Endothelial cell of umbilical vein (primary cell): ENCODE results near the gene TREM2. TPM values are rescaled to one million over a fixed set of nuclear protein-coding genes. Genes with fewer than 3 reads are reported as not detected.

Experiments
- BruUV-seq: library from RNA; stranded (reverse); fragments of 400-500 nt; replicated peaks from 2 replicates; lab custom pipeline; 2021; lab: Mats Ljungman, UMichigan
- CTCF ChIA-PET: fragments of 300-600, 350-600 bp; sonication (Branson Sonifier 250); formaldehyde crosslinking; loops from one replicate; lab custom pipeline; 2021; ENCODE audit warnings: antibody characterized with exemption, inconsistent platforms; lab: Charles Lee
- POLR2A ChIA-PET: fragments of 300-600, 350-600 bp; sonication (Branson Sonifier 250); formaldehyde crosslinking; loops from one replicate; lab custom pipeline; 2021; ENCODE audit warnings: antibody characterized with exemption, inconsistent platforms; lab: Charles Lee
- DNase-seq: peaks from one replicate; pipeline ENCODE4 v3.0.0-alpha.2; 2011; ENCODE audit warnings: low read depth, low spot score
- FAIRE-seq: peaks from 2 replicates; lab custom pipeline; 2011; peaks lifted over from hg19 to GRCh38; lab: Jason Lieb, UNC
- H2AFZ ChIP-seq: 2 replicates; pipeline ENCODE4 v1.6.0; 2012; ENCODE audit warnings: low read depth, low read length, control low read depth, inconsistent platforms
- H3K27ac ChIP-seq: 2 replicates; pipeline ENCODE4 v1.5.1; 2011; ENCODE audit warnings: low read depth, mild to moderate bottlenecking, control low read depth, low read length, moderate library complexity; ENCODE audit not compliant: insufficient read depth
- H3K27me3 ChIP-seq, 2 experiments: 2 replicates each; pipeline versions ENCODE4 v1.6.0 to v1.6.1; 2011; ENCODE audit warnings: low read length in 2 of 2, mixed read lengths in 1 of 2; ENCODE audit not compliant: control insufficient read depth in 2 of 2, insufficient read depth in 2 of 2
- H3K36me3 ChIP-seq, 2 experiments: 2 replicates in 1 of 2; 3 replicates in 1 of 2; pipeline ENCODE4 v1.5.1; 2011; ENCODE audit warnings: low read length in 2 of 2, mild to moderate bottlenecking in 1 of 2, moderate library complexity in 1 of 2; ENCODE audit not compliant: control insufficient read depth in 2 of 2, insufficient read depth in 2 of 2; ENCODE audit errors: extremely low read depth in 1 of 2
- H3K4me1 ChIP-seq: 3 replicates; pipeline ENCODE4 v1.5.1; 2011; ENCODE audit warnings: mild to moderate bottlenecking, low read length; ENCODE audit not compliant: control insufficient read depth, insufficient read depth; ENCODE audit errors: extremely low read depth
- H3K4me2 ChIP-seq: 2 replicates; pipeline ENCODE4 v1.6.1; 2011; ENCODE audit warnings: low read length, control low read depth, mixed read lengths; ENCODE audit not compliant: insufficient read depth
- H3K4me3 ChIP-seq, 3 experiments: fragments of 200-600 bp in 1 of 3; sonication (generic), shearing (Covaris generic) in 1 of 3; replicated peaks in 1 of 3; 2 replicates each; pipeline ENCODE4 v1.5.1; 2011 to 2016; ENCODE audit warnings: control low read depth in 3 of 3, low read length in 3 of 3, mild to moderate bottlenecking in 2 of 3, inconsistent platforms in 1 of 3, low read depth in 1 of 3, moderate library complexity in 1 of 3; ENCODE audit not compliant: insufficient read depth in 1 of 3
- H3K79me2 ChIP-seq: 2 replicates; pipeline ENCODE4 v1.6.0; 2012; ENCODE audit warnings: low read length, inconsistent platforms; ENCODE audit not compliant: control insufficient read depth, insufficient read depth
- H3K9ac ChIP-seq: replicated peaks from 2 replicates; pipeline ENCODE3; 2011; ENCODE audit warnings: low read length, control low read depth; ENCODE audit not compliant: insufficient read depth; ENCODE audit errors: extremely low read depth
- H3K9me1 ChIP-seq: replicated peaks from 3 replicates; pipeline ENCODE4 v1.6.0; 2011; ENCODE audit warnings: mild to moderate bottlenecking, low read length; ENCODE audit not compliant: control insufficient read depth, insufficient read depth; ENCODE audit errors: extremely low read depth
- H3K9me3 ChIP-seq: replicated peaks from 2 replicates; pipeline ENCODE4 v1.5.1; 2012; ENCODE audit warnings: low read length, inconsistent platforms; ENCODE audit not compliant: control insufficient read depth, insufficient read depth
- H4K20me1 ChIP-seq: replicated peaks from 2 replicates; pipeline ENCODE3; 2011; ENCODE audit warnings: mild to moderate bottlenecking, low read length; ENCODE audit not compliant: control insufficient read depth, insufficient read depth; ENCODE audit errors: extremely low read depth
- EZH2 ChIP-seq: IDR thresholded peaks from 2 replicates; pipeline ENCODE4 v1.6.1; 2012; ENCODE audit warnings: borderline replicate concordance, low read depth, mild to moderate bottlenecking, moderate library complexity, low read length, inconsistent platforms; ENCODE audit not compliant: severe bottlenecking
- FOS ChIP-seq: IDR thresholded peaks from 2 replicates; pipeline ENCODE4 v1.6.1; 2011; ENCODE audit warnings: mild to moderate bottlenecking, low read length, moderate library complexity, borderline replicate concordance; ENCODE audit not compliant: insufficient read depth
- GATA2 ChIP-seq: IDR thresholded peaks from 2 replicates; pipeline ENCODE4 v1.7.0; 2011; ENCODE audit warnings: low read depth, mild to moderate bottlenecking, moderate library complexity, mixed read lengths, low read length; ENCODE audit not compliant: insufficient read length, insufficient read depth
- JUN ChIP-seq: IDR thresholded peaks from 2 replicates; pipeline ENCODE4 v1.6.1; 2011; ENCODE audit warnings: borderline replicate concordance, low read depth; ENCODE audit not compliant: insufficient read length, insufficient read depth
- MYC ChIP-seq: IDR thresholded peaks from one replicate; pipeline ENCODE4 v1.6.1; 2011; ENCODE audit warnings: mild to moderate bottlenecking, low read depth, low read length
- POLR2A ChIP-seq: IDR thresholded peaks from 2 replicates; pipeline ENCODE4 v1.6.1; 2012; ENCODE audit warnings: low read depth, mild to moderate bottlenecking, control low read depth, low read length
- POLR2AphosphoS5 ChIP-seq: IDR thresholded peaks from 2 replicates; pipeline ENCODE4 v1.6.1; 2012; ENCODE audit warnings: low read depth, mild to moderate bottlenecking, control low read depth, low read length, moderate library complexity; ENCODE audit not compliant: insufficient read depth
- dilution Hi-C: fragments of 300-500 bp; cut with MboI; formaldehyde crosslinking; loops from one replicate; pipeline ENCODE4 v1.15.0; 2019; ENCODE audit warnings: low sequenced_read_pairs; ENCODE audit not compliant: extremely low pct_ligation_motif_present
- intact Hi-C: fragments of 100-400 bp; cut with micrococcal nuclease; formaldehyde crosslinking; loops from one replicate; pipeline ENCODE4 v1.10.0; 2022
- polyA plus RNA-seq, 4 experiments: library from polyadenylated mRNA; depleted of rRNA in 3 of 4; stranded (reverse) in 3 of 4; unstranded in 1 of 4; fragments of >200 nt; gene quantifications; 2 replicates each; pipeline versions ENCODE4 v1.2.1 to v1.2.3, GENCODE V29; 2011 to 2012; ENCODE audit warnings: missing spikeins in 1 of 4
- total RNA-seq: library from RNA; stranded (reverse); gene quantifications from 2 replicates; pipeline ENCODE4 v1.2.3, GENCODE V29; 2021
- TF ChIP-seq, protein P1 (sequence below), 2 donors: IDR thresholded peaks; 1 replicate in 1 of 2; 2 replicates in 1 of 2; pipeline ENCODE4 v1.5.1; 2011; ENCODE audit warnings: low read length in 2 of 2, mild to moderate bottlenecking in 2 of 2, moderate library complexity in 2 of 2, control low read depth in 1 of 2, inconsistent platforms in 1 of 2, low read depth in 1 of 2; ENCODE audit not compliant: insufficient read depth in 1 of 2; ENCODE audit errors: extremely low read depth in 1 of 2
- TF ChIP-seq, protein P2 (sequence below): IDR thresholded peaks from 2 replicates; pipeline ENCODE4 v1.6.1; 2011; ENCODE audit not compliant: insufficient read depth, insufficient read length

TREM2 gene
- total and polyA plus RNA-seq, 2 donors (not counting 3 experiments of a cell fraction or from before 2014, with no cell fraction given), result not detected

DNA sequence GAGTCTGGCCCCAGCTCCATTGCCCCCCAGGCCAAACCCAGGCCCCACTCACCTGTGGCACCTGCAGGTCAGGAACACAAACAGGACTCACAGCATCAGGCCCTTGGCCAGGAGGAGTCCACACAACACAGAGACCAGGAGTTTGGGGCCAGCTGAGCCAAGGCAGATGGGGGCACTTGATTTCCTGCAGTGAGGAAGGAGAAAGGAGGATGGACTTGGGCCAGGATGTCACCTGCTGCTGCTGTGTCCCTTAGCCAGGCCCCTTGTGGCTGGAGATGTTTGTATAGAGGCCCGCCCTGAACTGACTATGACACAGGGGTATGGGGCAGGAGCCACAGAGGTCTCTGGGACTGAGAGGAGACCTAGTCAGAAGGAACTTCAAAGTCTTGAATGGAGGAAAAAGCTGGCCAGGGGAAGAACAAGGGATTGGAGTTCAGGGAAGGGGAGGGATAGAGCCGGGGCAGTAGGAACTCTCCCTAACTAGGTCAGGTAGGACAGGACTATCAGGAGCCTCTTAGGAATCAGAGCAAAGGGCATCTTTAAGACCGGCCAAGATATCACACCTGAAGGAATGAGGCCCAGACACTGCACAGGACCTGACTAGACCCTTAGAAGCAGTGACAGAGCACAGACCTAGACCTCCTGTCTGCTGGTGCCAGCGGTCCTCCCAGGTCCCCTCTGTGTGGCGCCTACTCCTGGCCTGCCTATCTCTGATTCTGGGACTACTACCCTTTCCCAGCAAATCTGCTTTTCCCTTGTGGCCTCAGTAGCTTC lies 46.8 kb upstream of the TREM2 start:
- Histone ChIP-seq H3K9me3 (no peaks in the 10 kb centered on the region), H4K20me1 (no peaks in the 10 kb centered on the region), H3K4me3 (no peak overlapping the region), H3K9ac (no peak overlapping the region), H3K27me3 (peaks cover 3 to 9% of the 10 kb centered on the region in 2 experiments), H3K4me1 (no peaks in the 10 kb centered on the region), H3K79me2 (no peaks in the 10 kb centered on the region), H3K4me2 (no peak overlapping the region), H2AFZ (no peak overlapping the region), H3K9me1 (no peaks in the 10 kb centered on the region), H3K27ac (no peak overlapping the region), H3K36me3 (no peaks in the 10 kb centered on the region)
- dilution Hi-C loops (no loop called here), intact Hi-C loops (no loop called here)
- TF ChIP-seq POLR2AphosphoS5 (no peak), EZH2 (no peak), GATA2 (no peak), FOS (no peak), JUN (no peak), POLR2A (no peak), MYC (no peak)
- TF ChIP-seq, protein P1, sequence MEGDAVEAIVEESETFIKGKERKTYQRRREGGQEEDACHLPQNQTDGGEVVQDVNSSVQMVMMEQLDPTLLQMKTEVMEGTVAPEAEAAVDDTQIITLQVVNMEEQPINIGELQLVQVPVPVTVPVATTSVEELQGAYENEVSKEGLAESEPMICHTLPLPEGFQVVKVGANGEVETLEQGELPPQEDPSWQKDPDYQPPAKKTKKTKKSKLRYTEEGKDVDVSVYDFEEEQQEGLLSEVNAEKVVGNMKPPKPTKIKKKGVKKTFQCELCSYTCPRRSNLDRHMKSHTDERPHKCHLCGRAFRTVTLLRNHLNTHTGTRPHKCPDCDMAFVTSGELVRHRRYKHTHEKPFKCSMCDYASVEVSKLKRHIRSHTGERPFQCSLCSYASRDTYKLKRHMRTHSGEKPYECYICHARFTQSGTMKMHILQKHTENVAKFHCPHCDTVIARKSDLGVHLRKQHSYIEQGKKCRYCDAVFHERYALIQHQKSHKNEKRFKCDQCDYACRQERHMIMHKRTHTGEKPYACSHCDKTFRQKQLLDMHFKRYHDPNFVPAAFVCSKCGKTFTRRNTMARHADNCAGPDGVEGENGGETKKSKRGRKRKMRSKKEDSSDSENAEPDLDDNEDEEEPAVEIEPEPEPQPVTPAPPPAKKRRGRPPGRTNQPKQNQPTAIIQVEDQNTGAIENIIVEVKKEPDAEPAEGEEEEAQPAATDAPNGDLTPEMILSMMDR (IDR thresholded peaks at IDR 0.05; ENCODE audit: extremely low read depth in 1 of 2, insufficient read depth in 1 of 2, low read depth in 1 of 2, low read length in 2 of 2), result no peak
- TF ChIP-seq, protein P2, sequence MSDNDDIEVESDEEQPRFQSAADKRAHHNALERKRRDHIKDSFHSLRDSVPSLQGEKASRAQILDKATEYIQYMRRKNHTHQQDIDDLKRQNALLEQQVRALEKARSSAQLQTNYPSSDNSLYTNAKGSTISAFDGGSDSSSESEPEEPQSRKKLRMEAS, result no peak
- BruUV-seq, result no TSS peak
- DNase-seq (no peak), FAIRE-seq (no peak)
- ChIA-PET POLR2A (no interaction called here), CTCF (interaction anchor here (1.8 kb wide), 1 partner anchor 69 kb away, joined by 5 read pairs; no protein-coding TSS in a partner anchor)
